ENCODE measurements around the gene RNF213.

RNF213 gene

DNA sequence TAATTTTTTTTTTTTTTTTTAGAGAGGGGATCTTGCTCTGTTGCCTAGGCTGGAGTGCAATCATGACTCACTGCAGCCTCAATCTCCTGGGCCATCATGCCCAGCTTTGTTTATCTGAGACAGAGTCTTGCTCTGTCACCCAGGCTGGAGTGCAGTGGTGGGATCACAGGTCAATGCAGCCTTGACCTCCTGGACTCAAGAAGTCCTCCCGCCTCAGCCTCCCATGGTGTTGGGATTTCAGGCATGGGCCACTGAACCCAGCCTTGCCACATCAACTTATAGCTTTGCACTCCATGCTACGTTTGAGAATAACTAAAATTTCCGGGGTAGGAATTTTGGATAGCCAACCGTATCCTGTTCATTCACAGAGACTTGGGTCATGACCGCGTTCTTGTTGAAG, 30.6 kb downstream of the RNF213 start:
- TF ChIP-seq, protein P1, sequence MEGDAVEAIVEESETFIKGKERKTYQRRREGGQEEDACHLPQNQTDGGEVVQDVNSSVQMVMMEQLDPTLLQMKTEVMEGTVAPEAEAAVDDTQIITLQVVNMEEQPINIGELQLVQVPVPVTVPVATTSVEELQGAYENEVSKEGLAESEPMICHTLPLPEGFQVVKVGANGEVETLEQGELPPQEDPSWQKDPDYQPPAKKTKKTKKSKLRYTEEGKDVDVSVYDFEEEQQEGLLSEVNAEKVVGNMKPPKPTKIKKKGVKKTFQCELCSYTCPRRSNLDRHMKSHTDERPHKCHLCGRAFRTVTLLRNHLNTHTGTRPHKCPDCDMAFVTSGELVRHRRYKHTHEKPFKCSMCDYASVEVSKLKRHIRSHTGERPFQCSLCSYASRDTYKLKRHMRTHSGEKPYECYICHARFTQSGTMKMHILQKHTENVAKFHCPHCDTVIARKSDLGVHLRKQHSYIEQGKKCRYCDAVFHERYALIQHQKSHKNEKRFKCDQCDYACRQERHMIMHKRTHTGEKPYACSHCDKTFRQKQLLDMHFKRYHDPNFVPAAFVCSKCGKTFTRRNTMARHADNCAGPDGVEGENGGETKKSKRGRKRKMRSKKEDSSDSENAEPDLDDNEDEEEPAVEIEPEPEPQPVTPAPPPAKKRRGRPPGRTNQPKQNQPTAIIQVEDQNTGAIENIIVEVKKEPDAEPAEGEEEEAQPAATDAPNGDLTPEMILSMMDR (IDR thresholded peaks at IDR 0.05; ENCODE audit: low read depth, low read length) = no peak
- no peak for DNase-seq
- Histone ChIP-seq H3K9me3 (ENCODE audit: severe bottlenecking) (no peaks in the 10 kb centered on the region), H3K4me3 (ENCODE audit: low read depth, low read length) (no peak overlapping the region), H3K27ac (peak overlapping the region; percentile 35; the same call in 1 of the 2 replicates), H3K36me3 (peaks cover 91% of the 10 kb centered on the region), H3K27me3 (ENCODE audit: insufficient read depth, low read depth, severe bottlenecking) (no peaks in the 10 kb centered on the region)

GRCh38 chr17:80291691-80292487, 31.2 kb downstream of the RNF213 start:
- peaks cover 94% of the 10 kb centered on the region for H3K36me3 ChIP-seq

DNA sequence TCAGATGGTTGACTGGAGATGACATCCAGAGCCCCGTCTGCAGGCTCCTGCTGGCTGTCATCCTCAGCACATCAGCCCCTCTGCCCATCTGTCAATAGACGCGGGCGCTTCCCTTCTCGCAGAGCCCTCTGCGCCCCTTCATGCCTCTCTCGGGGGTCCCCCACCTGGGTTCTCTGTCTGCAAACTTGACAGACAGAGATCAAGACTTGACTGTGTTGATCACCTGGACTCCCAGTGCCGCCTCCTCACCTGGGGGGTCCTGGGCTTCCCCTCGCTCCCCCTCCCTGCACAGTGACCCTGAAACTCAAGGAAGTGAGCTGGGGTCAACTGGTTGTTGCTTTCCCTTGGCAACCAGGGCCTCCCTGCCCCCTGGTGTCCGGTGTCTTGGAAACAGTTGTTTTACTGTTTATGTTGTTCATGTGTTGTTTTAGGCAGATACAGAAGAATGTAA, 31.9 kb downstream of the RNF213 start:
- peaks cover 93% of the 10 kb centered on the region for H3K36me3 ChIP-seq
- TF ChIP-seq, protein P1 (IDR thresholded peaks at IDR 0.05; ENCODE audit: low read depth, low read length) = peak; percentile 38; the same call in 1 of the 2 replicates
- peak; percentile 48 for DNase-seq
- H3K27ac ChIP-seq = peak overlapping the region; percentile 35
- H3K9me3 ChIP-seq (ENCODE audit: severe bottlenecking) = no peaks in the 10 kb centered on the region
- no peaks in the 10 kb centered on the region for H3K27me3 ChIP-seq (ENCODE audit: insufficient read depth, low read depth, severe bottlenecking)
- no peak overlapping the region for H3K4me3 ChIP-seq (ENCODE audit: low read depth, low read length)

More at GRCh38 chr17:80291691-80292487, 31.2 kb downstream of the RNF213 start:
- Histone ChIP-seq H3K4me3 (ENCODE audit: low read depth, low read length) (no peak overlapping the region), H3K27ac (peak overlapping the region; percentile 35), H3K27me3 (ENCODE audit: insufficient read depth, low read depth, severe bottlenecking) (no peaks in the 10 kb centered on the region), H3K9me3 (ENCODE audit: severe bottlenecking) (no peaks in the 10 kb centered on the region)
- TF ChIP-seq, protein P1 (IDR thresholded peaks at IDR 0.05; ENCODE audit: low read depth, low read length) = no peak
- DNase-seq = no peak

GRCh38 chr17:80294210-80294609, 33.6 kb downstream of the RNF213 start:
- Histone ChIP-seq H3K9me3 (ENCODE audit: severe bottlenecking) (no peaks in the 10 kb centered on the region), H3K36me3 (peaks cover 93% of the 10 kb centered on the region), H3K27ac (no peak overlapping the region), H3K27me3 (ENCODE audit: insufficient read depth, low read depth, severe bottlenecking) (no peaks in the 10 kb centered on the region), H3K4me3 (ENCODE audit: low read depth, low read length) (no peak overlapping the region)
- TF ChIP-seq, protein P1 (IDR thresholded peaks at IDR 0.05; ENCODE audit: low read depth, low read length) = no peak
- no peak for DNase-seq

- Histone ChIP-seq H3K4me3 (ENCODE audit: low read depth, low read length) (no peak overlapping the region), H3K27ac (no peak overlapping the region), H3K27me3 (ENCODE audit: insufficient read depth, low read depth, severe bottlenecking) (no peaks in the 10 kb centered on the region), H3K36me3 (peaks cover 93% of the 10 kb centered on the region), H3K9me3 (ENCODE audit: severe bottlenecking) (peaks cover 1% of the 10 kb centered on the region)
- no peak for DNase-seq
- TF ChIP-seq, protein P1 (IDR thresholded peaks at IDR 0.05; ENCODE audit: low read depth, low read length) = no peak
These were observed 34.0 kb downstream of the RNF213 start for GRCh38 chr17:80294653-80295052.
